Smooth muscle cell (in vitro differentiated cells): ENCODE results near the gene IFIT5. TPM values are rescaled to one million over a fixed set of nuclear protein-coding genes. Genes with fewer than 3 reads are reported as not detected.
"Not testable (repeated sequence)": the region's sequence is repeated elsewhere in the genome, so short reads cannot be mapped to it uniquely, and the experiment has no call there.

Experiments used
- DNase-seq: peaks from one replicate; lab custom pipeline; 2025; ENCODE audit not compliant: unreplicated experiment; lab: John Stamatoyannopoulos, UW
- H2AFZ ChIP-seq: fragments of 200-600 bp; sonication (generic); 2 replicates; pipeline ENCODE4 v1.6.0; 2016; ENCODE audit warnings: antibody characterized with exemption, low read depth, mild to moderate bottlenecking
- H3F3A ChIP-seq: fragments of 200-600 bp; sonication (generic); 2 replicates; pipeline ENCODE4 v1.6.0; 2017; ENCODE audit warnings: antibody characterized with exemption, low read depth
- H3K27ac ChIP-seq: fragments of 200-600 bp; sonication (generic); 2 replicates; pipeline ENCODE4 v1.5.1; 2016; ENCODE audit warnings: low read depth, mild to moderate bottlenecking
- H3K27me3 ChIP-seq: fragments of 200-600 bp; sonication (generic); 2 replicates; pipeline ENCODE4 v1.6.1; 2016; ENCODE audit warnings: low read depth, mild to moderate bottlenecking
- H3K36me3 ChIP-seq: fragments of 200-600 bp; sonication (generic); 2 replicates; pipeline ENCODE4 v1.5.1; 2016; ENCODE audit warnings: low read depth
- H3K4me1 ChIP-seq: fragments of 200-600 bp; sonication (generic); 2 replicates; pipeline ENCODE4 v1.5.1; 2016; ENCODE audit warnings: low read depth
- H3K4me2 ChIP-seq: fragments of 200-600 bp; sonication (generic); 2 replicates; pipeline ENCODE4 v1.6.0; 2016; ENCODE audit warnings: mild to moderate bottlenecking
- H3K4me3 ChIP-seq: fragments of 200-600 bp; sonication (generic); 2 replicates; pipeline ENCODE4 v1.5.1; 2016; ENCODE audit warnings: mild to moderate bottlenecking
- H3K79me2 ChIP-seq: fragments of 200-600 bp; sonication (generic); 2 replicates; pipeline ENCODE4 v1.6.0; 2016; ENCODE audit warnings: low read depth, mild to moderate bottlenecking
- H3K9ac ChIP-seq: fragments of 200-600 bp; sonication (generic); 2 replicates; pipeline ENCODE4 v1.6.0; 2016; ENCODE audit warnings: low read depth
- H3K9me3 ChIP-seq: fragments of 200-600 bp; sonication (generic); replicated peaks from 2 replicates; pipeline ENCODE4 v1.5.1; 2016; ENCODE audit warnings: low read depth
- H4K20me1 ChIP-seq: fragments of 200-600 bp; sonication (generic); 2 replicates; pipeline ENCODE4 v1.6.0; 2016; ENCODE audit warnings: low read depth
- CTCF ChIP-seq: fragments of 200-600 bp; sonication (generic); IDR thresholded peaks from 2 replicates; pipeline ENCODE4 v1.5.1; 2017; ENCODE audit warnings: borderline replicate concordance, mild to moderate bottlenecking, antibody characterized with exemption; ENCODE audit not compliant: insufficient read depth, poor library complexity, severe bottlenecking
- WGBS: methylation state at CpG from one replicate; pipeline ENCODE4 v1.1.7; 2016; ENCODE audit warnings: low lambda C conversion rate; 5-methylcytosine and 5-hydroxymethylcytosine counted together
- polyA plus RNA-seq: library from polyadenylated mRNA; unstranded; fragments of >200 nt; fragmentation: Nextera tagmentation; extraction: Ambion mirVana; gene quantifications from 2 replicates; pipeline ENCODE4 v1.2.1, GENCODE V29; 2016
- total RNA-seq: library from RNA; depleted of rRNA; stranded (reverse); fragments of >200 nt; gene quantifications from 2 replicates; pipeline ENCODE4 v1.2.3, GENCODE V29; 2014

Gene IFIT5
- total and polyA plus RNA-seq, 2 experiments from 2014 or later, result 4.9 to 7.7 TPM

- not testable (repeated sequence) for DNase-seq, H3K4me3 ChIP-seq
- WGBS, result 92% methylated on average over 5 of the region's 5 CpGs
Observed at GRCh38 chr10:89410551-89410950, 3.8 kb upstream of the IFIT5 start.

GRCh38 chr10:89411135-89411534 lies 3.2 kb upstream of the IFIT5 start:
- not testable (repeated sequence) for H3K4me3 ChIP-seq, DNase-seq, H3K4me2 ChIP-seq, H3K27me3 ChIP-seq, H3K36me3 ChIP-seq, H3K9me3 ChIP-seq, H3K4me1 ChIP-seq, H3K79me2 ChIP-seq, H3K9ac ChIP-seq, H3K27ac ChIP-seq, H2AFZ ChIP-seq, H3F3A ChIP-seq, H4K20me1 ChIP-seq
- WGBS, result 90% methylated on average over 2 of the region's 2 CpGs

More at GRCh38 chr10:89410551-89410950, 3.8 kb upstream of the IFIT5 start:
- H3K36me3 ChIP-seq, H2AFZ ChIP-seq, H3K27me3 ChIP-seq, H4K20me1 ChIP-seq, H3K9me3 ChIP-seq, H3K79me2 ChIP-seq, H3K4me1 ChIP-seq, H3K4me2 ChIP-seq, H3K27ac ChIP-seq, H3K9ac ChIP-seq, H3F3A ChIP-seq: not testable (repeated sequence)

- DNase-seq, H3K9me3 ChIP-seq, H3K4me1 ChIP-seq, H2AFZ ChIP-seq, H3K4me3 ChIP-seq, H3K4me2 ChIP-seq, H3K27ac ChIP-seq, H3K36me3 ChIP-seq, H3K79me2 ChIP-seq, H4K20me1 ChIP-seq, H3K27me3 ChIP-seq, H3F3A ChIP-seq, H3K9ac ChIP-seq: not testable (repeated sequence)
- 82% methylated on average over 10 of the region's 10 CpGs for WGBS
Observed at GRCh38 chr10:89412276-89412675, 2.1 kb upstream of the IFIT5 start.

- H3K9me3 ChIP-seq, result no peaks in the 10 kb centered on the region
- peaks cover 3% of the 10 kb centered on the region for H3K4me1 ChIP-seq
- H3K27me3 ChIP-seq, result no peaks in the 10 kb centered on the region
- peak overlapping the region; percentile 85 for H3K4me3 ChIP-seq
- H3K79me2 ChIP-seq, result no peaks in the 10 kb centered on the region
- H3K36me3 ChIP-seq, result no peaks in the 10 kb centered on the region
- no peak for TF ChIP-seq CTCF
- H3F3A ChIP-seq, result no peaks in the 10 kb centered on the region
- H3K4me2 ChIP-seq, result peak overlapping the region; percentile 90
- no peak overlapping the region for H3K27ac ChIP-seq
- 97% methylated on average over 7 of the region's 7 CpGs for WGBS
- H4K20me1 ChIP-seq, result no peaks in the 10 kb centered on the region
- no peak for DNase-seq
- no peak overlapping the region for H2AFZ ChIP-seq
- H3K9ac ChIP-seq, result no peak overlapping the region
Observed at GRCh38 chr10:89413398-89413912, 913 bp upstream of the IFIT5 start.

GRCh38 chr10:89414879-89415821 lies 782 bp downstream of the IFIT5 start:
- peak; percentile 55 for DNase-seq
- peak overlapping the region; percentile 73 for H3K27ac ChIP-seq
- H3K9ac ChIP-seq, result peak overlapping the region; percentile 92
- no peaks in the 10 kb centered on the region for H3K9me3 ChIP-seq
- H3K27me3 ChIP-seq, result no peaks in the 10 kb centered on the region
- 4% methylated on average over 65 of the region's 66 CpGs for WGBS
- TF ChIP-seq CTCF, result no peak
- H4K20me1 ChIP-seq, result no peaks in the 10 kb centered on the region
- no peaks in the 10 kb centered on the region for H3K36me3 ChIP-seq
- no peaks in the 10 kb centered on the region for H3K79me2 ChIP-seq
- H3K4me3 ChIP-seq, result peak overlapping the region; percentile 85
- H2AFZ ChIP-seq, result peak overlapping the region; percentile 96
- H3K4me1 ChIP-seq, result peaks cover 3% of the 10 kb centered on the region
- no peaks in the 10 kb centered on the region for H3F3A ChIP-seq
- peak overlapping the region; percentile 90 for H3K4me2 ChIP-seq
